H9 (cell line): Measurements from ENCODE around the gene TTC39C. TPM values are rescaled to one million over a fixed set of nuclear protein-coding genes. Genes with fewer than 3 reads are reported as not detected.

Experiments used
- DNase-seq: peaks from one replicate; pipeline ENCODE4 v3.0.0-alpha.2; 2017
- H2AFZ ChIP-seq: one replicate; pipeline ENCODE4 v1.6.1; 2013; ENCODE audit warnings: mild to moderate bottlenecking, low read length, control low read depth, moderate library complexity
- H2AK5ac ChIP-seq: 2 replicates; pipeline ENCODE4 v1.6.1; 2013; ENCODE audit warnings: low read length, control low read depth, mixed read lengths; ENCODE audit not compliant: insufficient read length
- H2BK120ac ChIP-seq: one replicate; pipeline ENCODE4 v1.6.1; 2013; ENCODE audit warnings: low read depth, mild to moderate bottlenecking, low read length, control low read depth, inconsistent platforms; ENCODE audit not compliant: poor library complexity, severe bottlenecking
- H2BK12ac ChIP-seq: 2 replicates; pipeline ENCODE4 v1.6.1; 2013; ENCODE audit warnings: low read length, control low read depth, mixed read lengths, low read depth; ENCODE audit not compliant: insufficient read length
- H2BK15ac ChIP-seq: 2 replicates; pipeline ENCODE4 v1.6.1; 2013; ENCODE audit warnings: low read depth, low read length, control low read depth
- H2BK20ac ChIP-seq: one replicate; pipeline ENCODE4 v1.6.1; 2013; ENCODE audit warnings: low read depth, mild to moderate bottlenecking, low read length, control low read depth, inconsistent platforms; ENCODE audit not compliant: poor library complexity, severe bottlenecking
- H2BK5ac ChIP-seq: 2 replicates; pipeline ENCODE4 v1.6.1; 2013; ENCODE audit warnings: low read length, control low read depth, mixed read lengths; ENCODE audit not compliant: insufficient read length
- H3K14ac ChIP-seq: 2 replicates; pipeline ENCODE4 v1.6.1; 2013; ENCODE audit warnings: low read length, control low read depth; ENCODE audit not compliant: insufficient read depth
- H3K18ac ChIP-seq: 2 replicates; pipeline ENCODE4 v1.6.1; 2013; ENCODE audit warnings: low read depth, mild to moderate bottlenecking, mixed read lengths, low read length, control low read depth; ENCODE audit not compliant: insufficient read length
- H3K23ac ChIP-seq: 2 replicates; pipeline ENCODE4 v1.6.1; 2013; ENCODE audit warnings: low read length, control low read depth, mixed read lengths, low read depth; ENCODE audit not compliant: insufficient read length
- H3K23me2 ChIP-seq: 2 replicates; pipeline ENCODE4 v1.6.1; 2013; ENCODE audit warnings: low read depth, mild to moderate bottlenecking, mixed read lengths, low read length, control low read depth; ENCODE audit not compliant: insufficient read length, poor library complexity, severe bottlenecking
- H3K27ac ChIP-seq: 2 replicates; pipeline ENCODE4 v1.5.1; 2013; ENCODE audit warnings: low read length, control low read depth, mixed read lengths, low read depth; ENCODE audit not compliant: insufficient read length
- H3K27me3 ChIP-seq: 2 replicates; pipeline ENCODE4 v1.6.1; 2013; ENCODE audit warnings: low read length, control low read depth, inconsistent platforms; ENCODE audit not compliant: insufficient read depth
- H3K4ac ChIP-seq: 2 replicates; pipeline ENCODE4 v1.6.1; 2013; ENCODE audit warnings: low read depth, mild to moderate bottlenecking, control low read depth, inconsistent platforms, low read length, moderate library complexity
- H3K4me1 ChIP-seq: 2 replicates; pipeline ENCODE4 v1.6.1; 2013; ENCODE audit warnings: low read length, control low read depth, inconsistent platforms; ENCODE audit not compliant: insufficient read depth
- H3K4me2 ChIP-seq: 2 replicates; pipeline ENCODE4 v1.6.1; 2013; ENCODE audit warnings: low read length, control low read depth, mixed read lengths; ENCODE audit not compliant: insufficient read length, insufficient read depth
- H3K56ac ChIP-seq: 2 replicates; pipeline ENCODE4 v1.6.1; 2013; ENCODE audit warnings: low read depth, mild to moderate bottlenecking, mixed read lengths, low read length, control low read depth; ENCODE audit not compliant: insufficient read length
- H3K79me1 ChIP-seq: 2 replicates; pipeline ENCODE4 v1.6.1; 2013; ENCODE audit warnings: low read depth, mild to moderate bottlenecking, moderate library complexity, low read length, control low read depth, inconsistent platforms; ENCODE audit not compliant: insufficient read depth, poor library complexity, severe bottlenecking
- H3K79me2 ChIP-seq: 2 replicates; pipeline ENCODE4 v1.6.1; 2013; ENCODE audit warnings: low read length, control low read depth, inconsistent platforms; ENCODE audit not compliant: insufficient read depth
- H3K9ac ChIP-seq: 2 replicates; pipeline ENCODE4 v1.6.1; 2013; ENCODE audit warnings: low read length, control low read depth, mixed read lengths; ENCODE audit not compliant: insufficient read length; ENCODE audit errors: extremely low read depth
- H3K9me3 ChIP-seq: one replicate; pipeline ENCODE4 v1.6.1; 2013; ENCODE audit warnings: low read depth, low read length, inconsistent platforms; ENCODE audit not compliant: control insufficient read depth
- H3T11ph ChIP-seq: one replicate; pipeline ENCODE4 v1.6.1; 2013; ENCODE audit warnings: mild to moderate bottlenecking, low read length, control low read depth, inconsistent platforms
- H4K20me1 ChIP-seq: one replicate; pipeline ENCODE4 v1.6.1; 2013; ENCODE audit not compliant: control insufficient read depth, insufficient read length, insufficient read depth
- H4K5ac ChIP-seq: 2 replicates; pipeline ENCODE4 v1.6.1; 2013; ENCODE audit warnings: low read depth, mild to moderate bottlenecking, mixed read lengths, low read length, control low read depth; ENCODE audit not compliant: insufficient read length
- H4K8ac ChIP-seq: replicated peaks from 2 replicates; pipeline ENCODE4 v1.6.1; 2013; ENCODE audit warnings: low read length, control low read depth, mixed read lengths, low read depth; ENCODE audit not compliant: insufficient read length
- H4K91ac ChIP-seq: 2 replicates; pipeline ENCODE4 v1.6.1; 2013; ENCODE audit warnings: low read depth, mild to moderate bottlenecking, moderate library complexity, mixed read lengths, low read length, control low read depth; ENCODE audit not compliant: insufficient read length
- H3K27ac Mint-ChIP-seq, 3 experiments: 2 replicates in 2 of 3; 3 replicates in 1 of 3; pipeline ENCODE4 v1.8.0; 2020 to 2021; ENCODE audit warnings: mixed read lengths in 3 of 3, mild to moderate bottlenecking in 1 of 3, moderate library complexity in 1 of 3
- H3K27me3 Mint-ChIP-seq: 2 replicates; pipeline ENCODE4 v1.8.0; 2021; ENCODE audit warnings: low read depth, mild to moderate bottlenecking, moderate library complexity, mixed read lengths
- H3K36me3 Mint-ChIP-seq, 3 experiments: 2 replicates in 2 of 3; 3 replicates in 1 of 3; pipeline ENCODE4 v1.8.0; 2020 to 2021; ENCODE audit warnings: low read depth in 3 of 3, mixed read lengths in 3 of 3; ENCODE audit not compliant: insufficient read depth in 1 of 3
- H3K4me1 Mint-ChIP-seq, 2 experiments: 2 replicates each; pipeline ENCODE4 v1.8.0; 2020; ENCODE audit warnings: mixed read lengths in 2 of 2
- H3K4me3 Mint-ChIP-seq, 2 experiments: 2 replicates in 1 of 2; 3 replicates in 1 of 2; pipeline ENCODE4 v1.8.0; 2020 to 2021; ENCODE audit warnings: mild to moderate bottlenecking in 2 of 2, mixed read lengths in 2 of 2, moderate library complexity in 1 of 2
- H3K9me3 Mint-ChIP-seq, 2 experiments: 2 replicates in 1 of 2; 3 replicates in 1 of 2; pipeline ENCODE4 v1.8.0; 2020; ENCODE audit warnings: mild to moderate bottlenecking in 2 of 2, mixed read lengths in 2 of 2, moderate library complexity in 1 of 2
- CTCF ChIP-seq: fragments of 200-600 bp; sonication (generic); conservative IDR thresholded peaks from 3 replicates; pipeline ENCODE4 v1.8.0; 2021; ENCODE audit warnings: antibody characterized with exemption, mild to moderate bottlenecking
- WGBS: extraction: QIAGEN DNeasy Blood & Tissue Kit; methylation state at CpG from one replicate; pipeline ENCODE4 v1.1.7; 2013; ENCODE audit warnings: missing lambda C conversion rate, low lambda C conversion rate, mixed read lengths; ENCODE audit not compliant: insufficient read length; ENCODE audit errors: extremely low coverage; 5-methylcytosine and 5-hydroxymethylcytosine counted together
- total RNA-seq: library from RNA; stranded (reverse); gene quantifications from 2 replicates; pipeline ENCODE4 v1.2.1, GENCODE V29; 2021

TTC39C gene
- total RNA-seq, 1 experiment from 2014 or later: 18.0 TPM

- Histone ChIP-seq H3K23me2 (no peaks in the 10 kb centered on the region), H3K4me1 (no peaks in the 10 kb centered on the region), H4K5ac (no peak overlapping the region), H3K14ac (no peak overlapping the region), H3K23ac (no peak overlapping the region), H2BK15ac (no peak overlapping the region), H3K27ac (no peak overlapping the region), H4K8ac (no peak overlapping the region), H2AK5ac (no peak overlapping the region), H2BK5ac (no peak overlapping the region), H3K4ac (no peak overlapping the region), H4K91ac (no peak overlapping the region), H3K9ac (no peak overlapping the region), H2BK120ac (no peak overlapping the region), H3K79me1 (no peaks in the 10 kb centered on the region), H2BK12ac (no peak overlapping the region), H3K56ac (no peak overlapping the region), H3K9me3 (no peaks in the 10 kb centered on the region), H4K20me1 (no peaks in the 10 kb centered on the region), H3K4me2 (no peak overlapping the region), H3T11ph (no peak overlapping the region), H3K27me3 (no peaks in the 10 kb centered on the region), H3K79me2 (no peaks in the 10 kb centered on the region), H3K18ac (no peak overlapping the region), H2AFZ (no peak overlapping the region), H2BK20ac (no peak overlapping the region)
- Mint-ChIP-seq H3K36me3 (peaks cover 0 to 14% (median 4%) of the 10 kb centered on the region in 3 experiments; a peak in 5 of 7 replicates), H3K27me3 (no peaks in the 10 kb centered on the region), H3K9me3 (no peaks in the 10 kb centered on the region), H3K27ac (no peak overlapping the region), H3K4me1 (0 out of 4 replicates have a peak, but pooled peaks cover 0 to 3% of the 10 kb centered on the region in 2 experiments), H3K4me3 (no peak overlapping the region)
- TF ChIP-seq CTCF: no peak
- no peak for DNase-seq
- no CpG with 5 or more reads among the region's 7 CpGs for whole genome bisulfite sequencing
Observed at GRCh38 chr18:24068945-24069693, 54.6 kb downstream of the TTC39C start.
